Measurements from ENCODE around the gene CTTNBP2NL.
"Not testable (repeated sequence)": the region's sequence is repeated elsewhere in the genome, so short reads cannot be mapped to it uniquely, and the experiment has no call there.

CTTNBP2NL gene

GRCh38 chr1:112423666-112424065 lies 27.7 kb downstream of the CTTNBP2NL start:
- not testable (repeated sequence) for DNase-seq (ENCODE audit: low read depth)

GRCh38 chr1:112429749-112430148 lies 33.7 kb downstream of the CTTNBP2NL start:
- no peak for DNase-seq (ENCODE audit: low read depth)

DNA sequence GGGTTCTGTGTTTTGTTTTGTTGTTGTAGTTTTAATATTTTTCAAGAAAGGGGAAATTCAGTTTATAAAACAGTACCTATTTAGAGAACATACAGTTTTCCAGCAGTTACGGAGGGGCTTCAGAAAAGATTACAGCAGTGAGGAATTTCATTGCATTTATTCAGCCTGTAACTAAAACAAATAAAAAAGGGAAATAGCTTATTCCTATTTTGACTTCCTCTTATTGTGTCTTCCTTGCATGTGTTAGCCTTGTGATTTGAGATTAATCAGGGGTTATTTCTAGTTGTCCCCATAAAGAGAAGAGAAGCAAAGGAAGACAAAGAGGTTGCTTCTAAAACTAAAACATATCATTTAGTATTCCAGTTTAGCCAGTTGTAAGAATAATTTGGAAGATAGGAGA lies 35.0 kb downstream of the CTTNBP2NL start:
- no peak for DNase-seq (ENCODE audit: low read depth)

DNA sequence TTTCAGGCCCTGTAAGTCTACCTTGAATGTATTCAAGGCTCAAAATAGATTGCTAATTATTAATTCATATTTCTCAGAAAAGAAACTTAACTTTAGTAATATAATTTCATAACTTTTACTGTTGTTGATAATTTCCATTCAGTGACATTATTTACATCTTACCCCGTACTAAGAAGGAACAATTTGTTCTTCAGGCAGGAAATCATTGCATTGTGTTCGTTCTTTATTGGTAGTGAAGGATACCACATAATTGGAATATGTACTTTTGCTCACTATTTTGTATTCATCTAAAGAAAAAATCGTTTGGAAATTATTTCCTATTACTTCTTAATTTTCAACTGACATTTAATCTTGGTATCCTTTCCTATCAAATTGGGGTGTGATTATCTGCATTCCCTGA lies 39.4 kb downstream of the CTTNBP2NL start:
- DNase-seq (ENCODE audit: low read depth) = no peak

GRCh38 chr1:112436384-112437156 lies 40.6 kb downstream of the CTTNBP2NL start:
- DNase-seq (ENCODE audit: low read depth) = no peak

DNA sequence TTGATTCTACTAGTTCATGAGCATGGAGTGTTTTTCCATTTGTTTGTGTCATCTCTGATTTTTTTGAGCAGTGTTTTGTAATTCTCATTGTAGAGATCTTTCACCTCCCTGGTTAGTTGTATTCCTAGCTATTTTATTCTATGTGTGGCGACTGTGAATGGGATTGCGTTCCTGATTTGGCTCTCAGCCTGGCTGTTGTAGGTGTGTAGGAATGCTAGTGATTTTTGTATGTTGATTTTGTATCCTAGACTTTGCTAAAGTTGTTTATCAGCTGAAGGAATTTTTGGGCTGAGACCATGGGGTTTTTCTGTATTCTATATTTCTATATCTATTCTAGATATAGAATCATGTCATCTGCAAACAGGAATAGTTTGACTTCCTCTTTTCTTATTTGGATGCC lies 42.1 kb downstream of the CTTNBP2NL start:
- not testable (repeated sequence) for DNase-seq (ENCODE audit: low read depth)

DNA sequence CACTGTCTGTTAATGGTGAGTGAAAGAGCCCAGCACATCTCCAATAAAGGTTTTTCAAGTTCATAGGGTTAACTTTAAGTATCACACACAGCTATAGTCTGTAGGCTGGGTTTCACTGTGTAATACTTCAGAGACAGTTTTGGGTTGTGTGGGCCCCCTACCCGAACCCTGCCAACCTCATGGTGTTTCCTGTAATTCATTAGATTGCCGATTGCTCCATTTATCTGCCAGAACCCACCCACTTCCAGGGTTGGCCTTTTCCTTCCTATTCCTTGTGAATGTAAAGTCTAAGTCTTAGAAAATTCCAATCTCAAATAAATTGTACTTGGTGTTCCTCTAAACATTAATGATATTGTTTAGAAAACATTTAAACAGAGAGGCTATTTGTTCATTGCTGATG lies 43.6 kb downstream of the CTTNBP2NL start:
- no peak for DNase-seq (ENCODE audit: low read depth)

DNA sequence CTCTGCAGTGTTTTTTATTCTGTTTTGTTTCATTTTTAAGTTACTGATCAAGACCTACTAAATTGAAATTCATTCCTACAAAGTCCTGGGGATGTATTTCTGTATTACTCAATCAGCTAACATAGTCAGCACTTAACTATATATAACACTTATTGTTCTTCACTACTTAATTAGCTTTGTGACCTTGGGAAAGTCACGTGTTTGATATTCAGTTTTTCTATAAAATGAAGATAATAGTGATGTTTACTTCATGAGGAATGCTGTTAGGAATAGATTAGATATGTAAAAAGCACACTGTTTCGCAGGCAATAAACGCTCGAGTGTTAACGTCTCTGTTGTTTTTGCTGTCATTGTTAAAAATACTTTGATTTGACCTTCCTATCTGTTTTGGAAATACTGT lies 44.6 kb downstream of the CTTNBP2NL start:
- DNase-seq (ENCODE audit: low read depth) = no peak

DNA sequence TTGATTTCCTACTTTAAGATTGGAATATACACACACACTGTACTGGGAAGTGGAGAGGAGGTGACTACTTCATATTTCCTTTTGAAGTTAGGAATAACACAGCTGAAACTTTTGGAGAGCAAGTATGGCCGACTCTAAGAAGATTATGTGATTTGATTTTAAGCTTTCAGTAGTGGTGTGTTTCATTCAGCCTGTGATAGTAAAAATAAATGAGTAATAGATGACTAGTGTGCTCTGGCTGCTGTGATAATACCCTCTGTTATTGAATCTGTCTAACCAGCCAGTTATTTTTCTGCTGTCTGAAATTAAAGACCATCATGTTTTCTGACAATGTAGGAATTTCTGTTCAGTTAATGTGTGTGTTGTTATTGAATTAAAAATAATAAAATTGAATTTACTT lies 48.3 kb downstream of the CTTNBP2NL start:
- no peak for DNase-seq (ENCODE audit: low read depth)

- no peak for DNase-seq (ENCODE audit: low read depth)
Observed at GRCh38 chr1:112445596-112445995, 49.6 kb downstream of the CTTNBP2NL start.

- DNase-seq (ENCODE audit: low read depth) = no peak
Observed at GRCh38 chr1:112446411-112446810, 50.4 kb downstream of the CTTNBP2NL start.

DNA sequence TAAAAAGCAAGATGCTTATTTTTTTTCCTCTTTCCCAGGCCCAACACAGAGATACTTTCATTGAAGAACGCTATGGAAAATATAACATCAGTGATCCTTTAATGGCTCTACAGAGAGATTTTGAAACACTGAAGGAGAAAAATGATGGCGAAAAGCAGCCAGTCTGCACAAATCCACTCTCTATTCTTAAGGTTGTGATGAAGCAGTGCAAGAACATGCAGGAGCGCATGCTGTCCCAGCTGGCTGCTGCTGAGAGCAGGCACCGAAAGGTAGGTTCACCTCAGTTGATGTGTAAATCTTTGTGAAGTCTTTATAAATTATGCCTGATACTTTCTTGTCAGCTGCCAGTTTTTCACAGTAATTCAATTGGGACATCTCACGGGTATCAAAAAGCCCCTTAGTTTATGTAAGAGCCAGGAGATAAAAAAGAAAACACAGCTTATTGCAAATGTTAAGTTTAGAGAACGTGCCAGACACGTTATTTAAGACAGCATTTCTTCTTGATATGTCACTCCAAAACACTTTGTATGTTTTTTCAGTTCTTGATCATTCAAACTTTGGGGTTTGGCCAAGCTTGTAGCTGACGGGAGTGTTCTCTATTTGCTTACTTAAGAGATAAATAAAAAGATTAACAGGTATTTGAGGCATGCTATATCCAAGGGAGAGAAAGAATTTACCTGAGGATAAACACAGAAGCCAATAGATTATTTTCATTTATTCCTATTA lies 53.1 kb downstream of the CTTNBP2NL start:
- DNase-seq (ENCODE audit: low read depth) = no peak

DNA sequence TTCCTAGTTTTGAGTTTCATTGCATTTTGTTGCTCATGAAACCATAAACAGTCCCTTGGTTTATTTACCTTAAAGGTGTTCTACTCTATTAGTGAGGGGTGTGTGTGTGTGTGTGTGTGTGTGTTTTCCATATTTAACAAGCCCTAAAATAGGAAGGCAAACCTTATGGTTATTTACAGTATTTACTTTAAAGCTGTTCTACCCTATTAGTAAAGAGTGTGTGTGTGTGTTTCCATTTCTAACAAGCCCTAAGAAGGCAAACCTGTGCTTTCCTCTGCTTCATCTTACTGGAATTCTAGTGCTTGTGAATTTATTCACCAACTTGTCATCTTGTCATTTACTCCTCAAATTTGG lies 53.6 kb downstream of the CTTNBP2NL start:
- no peak for DNase-seq (ENCODE audit: low read depth)

GRCh38 chr1:112450773-112451172 lies 54.8 kb downstream of the CTTNBP2NL start:
- DNase-seq (ENCODE audit: low read depth) = no peak

DNA sequence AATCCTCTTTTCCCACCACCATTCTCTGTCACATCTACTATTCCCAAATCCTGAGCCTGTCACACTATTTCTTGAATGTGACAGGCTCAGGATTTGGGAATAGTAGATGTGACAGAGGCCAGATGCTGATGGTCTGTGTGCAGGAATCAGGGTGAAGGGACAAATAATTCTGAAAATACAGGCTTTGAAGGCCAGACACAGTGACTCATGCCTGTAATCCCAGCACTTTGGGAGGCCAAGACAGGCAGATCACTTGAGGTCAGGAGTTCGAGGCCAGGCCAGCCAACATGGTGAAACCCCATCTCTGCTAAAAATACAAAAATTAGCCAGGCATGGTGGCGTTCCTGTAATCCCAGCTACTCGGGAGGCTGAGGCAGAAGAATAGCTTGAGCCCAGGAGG lies 55.3 kb downstream of the CTTNBP2NL start:
- DNase-seq (ENCODE audit: low read depth) = not testable (repeated sequence)

GRCh38 chr1:112453876-112454275 lies 57.9 kb downstream of the CTTNBP2NL start:
- no peak for DNase-seq (ENCODE audit: low read depth)

DNA sequence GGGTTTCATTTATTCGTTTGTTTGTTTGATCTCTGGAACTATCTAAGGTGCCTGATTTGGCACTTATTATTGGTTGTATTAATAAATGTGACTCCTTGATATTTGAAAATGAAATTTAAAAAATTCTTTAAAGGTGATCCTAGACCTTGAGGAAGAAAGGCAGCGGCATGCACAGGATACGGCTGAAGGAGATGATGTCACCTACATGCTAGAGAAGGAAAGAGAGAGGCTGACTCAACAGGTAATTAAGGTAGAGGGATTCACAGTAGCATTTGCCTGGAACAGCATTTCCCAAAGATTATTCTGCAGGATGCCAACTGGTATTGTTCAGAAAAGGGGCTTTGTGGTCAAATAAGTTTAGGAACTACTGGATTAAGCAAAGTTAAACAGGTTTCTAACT lies 58.3 kb downstream of the CTTNBP2NL start:
- DNase-seq (ENCODE audit: low read depth) = no peak

DNA sequence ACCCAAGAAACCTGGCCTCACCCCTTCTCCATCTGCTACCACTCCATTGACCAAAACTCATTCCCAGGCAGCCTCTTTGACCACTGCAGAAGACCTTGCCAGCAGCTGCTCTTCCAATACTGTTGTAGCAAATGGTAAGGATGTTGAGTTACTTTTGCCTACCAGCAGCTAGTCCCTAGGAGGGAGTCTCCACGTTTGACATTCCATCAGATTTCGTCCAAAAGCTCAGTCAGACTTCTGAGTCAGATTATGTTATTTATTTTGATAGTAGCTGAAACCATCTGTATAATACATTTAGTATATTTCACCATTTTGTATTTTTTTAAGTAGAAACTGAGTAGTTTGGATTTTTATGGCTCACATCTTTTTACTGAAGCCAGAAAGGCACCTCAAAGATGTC lies 61.2 kb downstream of the CTTNBP2NL start:
- DNase-seq (ENCODE audit: low read depth) = no peak

GRCh38 chr1:112457955-112458354 lies 61.9 kb downstream of the CTTNBP2NL start:
- no peak for DNase-seq (ENCODE audit: low read depth)

GRCh38 chr1:112458756-112459155 lies 62.7 kb downstream of the CTTNBP2NL start:
- no peak for DNase-seq (ENCODE audit: low read depth)

DNA sequence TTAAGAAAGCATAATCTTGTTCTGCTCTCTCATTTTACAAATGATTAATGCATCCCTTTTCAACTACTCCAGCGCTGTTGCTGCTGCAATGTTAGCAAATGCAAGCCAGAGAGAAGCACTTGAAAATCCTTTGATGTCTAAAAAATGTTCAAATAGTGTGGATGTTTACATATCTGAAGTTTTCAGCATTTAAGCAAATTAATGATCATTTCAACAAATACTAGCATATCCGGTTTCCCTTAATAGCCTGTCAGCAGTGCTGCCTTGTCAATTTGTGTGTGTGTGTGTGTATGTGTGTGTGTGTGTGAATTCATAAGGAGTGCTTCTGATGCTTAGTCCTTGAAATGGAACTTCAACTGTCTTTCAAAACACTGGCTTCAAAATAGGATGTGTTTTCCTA lies 64.6 kb downstream of the CTTNBP2NL start:
- no peak for DNase-seq (ENCODE audit: low read depth)

DNA sequence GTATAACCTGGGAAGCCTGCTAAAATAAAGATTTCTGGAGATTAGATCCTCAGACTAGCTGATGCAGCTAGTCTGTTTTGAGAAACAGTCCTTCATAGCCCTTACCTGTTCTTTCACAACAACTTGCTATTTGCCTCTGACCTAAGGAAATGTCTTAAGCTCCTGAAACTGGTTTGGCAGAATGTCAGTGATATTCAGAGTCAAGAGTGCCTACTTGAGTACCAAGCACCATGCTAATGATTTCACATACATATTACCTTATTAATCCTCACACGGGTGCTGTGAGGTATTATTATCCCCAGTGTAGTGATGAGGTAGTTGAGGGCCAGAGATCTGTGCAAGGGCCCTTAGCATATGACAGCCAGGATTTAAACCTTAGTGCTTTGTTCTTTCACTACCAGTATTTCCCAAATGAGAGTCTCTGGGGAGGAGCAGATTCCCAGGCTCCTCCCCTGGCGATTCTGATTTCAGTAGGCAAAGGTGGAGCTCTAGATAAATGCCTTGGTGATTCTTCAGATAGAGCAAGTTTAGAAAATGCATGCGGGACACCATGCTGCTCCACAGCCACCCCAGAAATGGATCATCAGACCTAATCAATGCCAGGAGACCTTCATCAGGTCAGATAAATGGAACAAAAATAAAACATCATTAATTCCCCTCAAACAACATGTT lies 65.3 kb downstream of the CTTNBP2NL start:
- DNase-seq (ENCODE audit: low read depth) = no peak

DNA sequence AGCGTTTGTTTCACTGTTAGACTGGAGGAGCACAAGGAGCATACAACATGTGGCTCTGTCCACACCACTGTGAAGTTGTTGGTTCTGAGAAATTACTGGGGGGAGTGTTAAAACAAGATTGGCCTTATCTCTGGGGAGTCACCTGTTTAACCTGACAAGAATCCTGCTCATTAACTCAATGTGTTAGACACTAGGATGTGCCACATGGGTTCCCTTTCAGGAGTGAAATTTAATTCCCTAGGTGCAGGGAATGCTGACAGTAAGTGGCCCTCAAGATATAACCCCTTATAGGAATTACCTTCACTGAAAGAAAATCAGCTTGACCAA lies 66.9 kb downstream of the CTTNBP2NL start:
- DNase-seq (ENCODE audit: low read depth) = no peak

Measured in activated T-helper 9 cell treated with anti-CD3 and anti-CD28 coated beads, Interleukin-2, amount 50 U/mL, for 16 hours (primary cell).